K562 (cell line): ENCODE measurements around the gene ODC1. TPM values are rescaled to one million over a fixed set of nuclear protein-coding genes. Genes with fewer than 3 reads are reported as not detected.

ENCODE experiments used
- CBX8 ChIP-seq: fragments of 200-600 bp; sonication (generic); IDR thresholded peaks from 2 replicates; pipeline ENCODE4 v1.6.1; 2012; ENCODE audit warnings: borderline replicate concordance, mixed run types, low read depth, mild to moderate bottlenecking, moderate library complexity, mixed read lengths, low read length, control low read depth, inconsistent platforms; ENCODE audit not compliant: poor library complexity, severe bottlenecking; ENCODE audit errors: extremely low read depth
- EP400 ChIP-seq: fragments of 450-650 bp; IDR thresholded peaks from 2 replicates; pipeline ENCODE4 v1.6.1; 2017; ENCODE audit warnings: antibody characterized with exemption, mild to moderate bottlenecking, moderate library complexity
- FOSL1 ChIP-seq: fragments of 200-800 bp; sonication (Bioruptor generic); conservative IDR thresholded peaks from 2 replicates; pipeline ENCODE4 v1.6.1; 2016; ENCODE audit warnings: missing genetic modification characterization, missing compliant biosample characterization
- NR2C2 ChIP-seq, 2 experiments: fragments of 200-800 bp in 1 of 2; sonication (Bioruptor generic) in 1 of 2; sonication (generic) in 1 of 2; formaldehyde crosslinking in 1 of 2; IDR thresholded peaks; 2 replicates each; pipeline versions ENCODE4 v1.6.1 to v1.8.0; 2016 to 2022; ENCODE audit warnings: mild to moderate bottlenecking in 1 of 2, missing compliant biosample characterization in 1 of 2, missing genetic modification characterization in 1 of 2, missing genetic modification reagents in 1 of 2
- RAD21 ChIP-seq, 2 experiments: fragments of 250-450 bp in 1 of 2; fragments of 450-650 bp in 1 of 2; sonication (Bioruptor Pico) in 1 of 2; formaldehyde crosslinking in 1 of 2; IDR thresholded peaks in 1 of 2; conservative IDR thresholded peaks in 1 of 2; 2 replicates each; pipeline versions ENCODE4 v1.4.0 to v1.8.0; 2020 to 2022; ENCODE audit warnings: mild to moderate bottlenecking in 2 of 2, moderate library complexity in 1 of 2
- SRSF3 ChIP-seq: fragments of 200-400 bp; formaldehyde crosslinking; IDR thresholded peaks from 2 replicates; pipeline ENCODE4 v1.6.1; 2016; ENCODE audit warnings: mild to moderate bottlenecking, low read length, moderate library complexity; ENCODE audit not compliant: insufficient read depth
- TAF9B ChIP-seq: fragments of 450-650 bp; IDR thresholded peaks from 2 replicates; pipeline ENCODE4 v1.6.1; 2018; ENCODE audit warnings: mild to moderate bottlenecking; ENCODE audit not compliant: partially characterized antibody
- ZFP30 ChIP-seq: fragments of 250-450 bp; sonication (Bioruptor Pico); IDR thresholded peaks from 2 replicates; pipeline ENCODE4 v1.8.0; 2022; ENCODE audit warnings: moderate library complexity, mild to moderate bottlenecking, inconsistent platforms, borderline replicate concordance
- ZNF133 ChIP-seq: fragments of 250-450 bp; sonication (Bioruptor Pico); IDR thresholded peaks from 2 replicates; pipeline ENCODE4 v1.4.0; 2020; ENCODE audit warnings: mild to moderate bottlenecking
- ZNF444 ChIP-seq: fragments of 250-450 bp; sonication (Bioruptor Pico); IDR thresholded peaks from 2 replicates; pipeline ENCODE4 v1.4.0; 2020; ENCODE audit warnings: mild to moderate bottlenecking, moderate library complexity
- polyA plus RNA-seq, 8 experiments: library from polyadenylated mRNA; depleted of rRNA in 4 of 8; stranded (reverse) in 5 of 8; unstranded in 3 of 8; fragments of >200 nt; fragmentation: Nextera tagmentation in 2 of 8; fragmentation: Illumina TruSeq in 1 of 8; extraction: Ambion mirVana in 2 of 8; extraction: Trizol in 1 of 8; gene quantifications; 2 replicates each; pipeline versions ENCODE4 v1.2.1 to v1.2.3, GENCODE V29; 2011 to 2014; ENCODE audit warnings: inconsistent platforms in 1 of 8, missing spikeins in 1 of 8
- total RNA-seq, 7 experiments: library from RNA; depleted of rRNA in 6 of 7; stranded (reverse); fragments of >200 nt in 6 of 7; fragmentation: Illumina TruSeq in 2 of 7; extraction: Trizol in 2 of 7; gene quantifications; 2 replicates each; pipeline versions ENCODE4 v1.2.1 to v1.2.3, GENCODE V29; 2011 to 2021; ENCODE audit warnings: low replicate concordance in 1 of 7
- TF ChIP-seq, protein P1 (sequence below): fragments of 250-450 bp; sonication (Bioruptor Pico); IDR thresholded peaks from 2 replicates; pipeline ENCODE4 v1.4.0; 2020; ENCODE audit warnings: mild to moderate bottlenecking, moderate library complexity
- TF ChIP-seq, protein P2 (sequence below): fragments of 450-650 bp; IDR thresholded peaks from 2 replicates; pipeline ENCODE4 v1.6.1; 2016; ENCODE audit warnings: borderline replicate concordance
- TF ChIP-seq, protein P3 (sequence below), 2 experiments: IDR thresholded peaks in 1 of 2; conservative IDR thresholded peaks in 1 of 2; 2 replicates each; pipeline ENCODE4 v1.6.1; 2016; ENCODE audit warnings: low read depth in 2 of 2, mild to moderate bottlenecking in 1 of 2, missing compliant biosample characterization in 1 of 2, missing genetic modification characterization in 1 of 2, moderate library complexity in 1 of 2

The ODC1 gene
- total and polyA plus RNA-seq, 9 of the 15 experiments (the other 6 are each of a cell fraction or from before 2014, with no cell fraction given) = 142 to 563 (median 457) TPM

DNA sequence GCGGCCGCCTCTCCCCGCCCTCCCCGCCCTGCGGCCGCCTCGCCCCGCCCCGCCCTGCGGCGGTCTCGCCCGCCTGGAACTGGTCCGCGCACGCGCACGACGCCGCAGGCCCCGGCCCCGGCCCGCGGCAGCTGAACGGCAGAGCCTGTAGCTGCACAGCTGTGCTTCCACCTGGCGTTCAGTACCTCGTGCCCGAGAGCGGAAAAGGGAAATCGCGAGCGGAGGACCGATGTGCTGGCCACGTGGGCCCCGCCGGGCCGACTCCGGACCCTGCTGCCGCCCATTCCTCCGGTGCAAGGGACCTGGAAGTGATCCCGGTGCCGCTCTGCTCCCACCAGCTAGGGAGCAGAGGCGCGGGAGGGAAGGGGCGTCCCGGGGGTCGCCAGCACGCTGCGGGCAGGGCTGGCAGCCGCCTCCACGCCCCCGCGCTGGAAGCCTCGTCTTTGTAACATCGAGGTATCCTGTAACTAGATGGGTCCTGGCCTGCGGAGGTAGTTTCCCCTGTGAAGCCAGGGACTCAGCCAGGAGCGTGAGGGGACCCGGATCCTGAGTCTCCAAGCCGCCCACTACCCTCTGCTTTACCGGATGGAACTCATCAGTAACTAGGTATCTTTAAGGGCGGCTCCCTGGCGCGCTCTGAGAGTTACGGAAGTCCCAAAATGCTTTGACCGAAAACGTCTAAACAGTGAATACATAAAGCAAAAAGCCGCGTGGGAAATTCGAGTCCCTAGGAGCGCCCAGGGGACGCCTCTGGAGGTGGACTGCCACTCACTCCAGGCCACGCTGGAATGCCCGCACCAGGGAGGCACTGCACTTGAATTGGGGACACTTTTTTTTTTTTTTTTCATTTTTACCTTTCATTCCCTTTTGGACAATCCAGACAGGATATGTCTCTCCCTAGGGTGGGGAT lies 704 bp upstream of the ODC1 start (continued):
- TF ChIP-seq NR2C2 (CRISPR knock-in tag; IDR thresholded peaks at IDR 0.05) = peak; percentile 50; the same call in 1 of the 2 replicates
- TF ChIP-seq NR2C2 (tag; IDR thresholded peaks at IDR 0.05) = peak; percentile 34; the same call in 1 of the 2 replicates
- TF ChIP-seq, protein P1, sequence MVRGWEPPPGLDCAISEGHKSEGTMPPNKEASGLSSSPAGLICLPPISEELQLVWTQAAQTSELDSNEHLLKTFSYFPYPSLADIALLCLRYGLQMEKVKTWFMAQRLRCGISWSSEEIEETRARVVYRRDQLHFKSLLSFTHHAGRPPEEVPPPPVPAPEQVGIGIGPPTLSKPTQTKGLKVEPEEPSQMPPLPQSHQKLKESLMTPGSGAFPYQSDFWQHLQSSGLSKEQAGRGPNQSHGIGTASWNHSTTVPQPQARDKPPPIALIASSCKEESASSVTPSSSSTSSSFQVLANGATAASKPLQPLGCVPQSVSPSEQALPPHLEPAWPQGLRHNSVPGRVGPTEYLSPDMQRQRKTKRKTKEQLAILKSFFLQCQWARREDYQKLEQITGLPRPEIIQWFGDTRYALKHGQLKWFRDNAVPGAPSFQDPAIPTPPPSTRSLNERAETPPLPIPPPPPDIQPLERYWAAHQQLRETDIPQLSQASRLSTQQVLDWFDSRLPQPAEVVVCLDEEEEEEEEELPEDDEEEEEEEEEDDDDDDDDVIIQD (CRISPR knock-in tag) = 0 out of 2 replicates have a peak, but pooled peaks have one; percentile 28
- peak in 1 of 2 experiments; percentile 18; a peak in 3 of 4 replicates for TF ChIP-seq RAD21 (CRISPR knock-in tag; conservative IDR thresholded peaks at IDR 0.05 in 1 of 2, IDR thresholded peaks at IDR 0.05 in 1 of 2)
- TF ChIP-seq ZNF444 = no peak
- peak; percentile 98 for TF ChIP-seq EP400
- no peak for TF ChIP-seq ZFP30 (CRISPR knock-in tag)
- TF ChIP-seq FOSL1 (tag) = 0 out of 2 replicates have a peak, but pooled peaks have one; percentile 40
- TF ChIP-seq, protein P2, sequence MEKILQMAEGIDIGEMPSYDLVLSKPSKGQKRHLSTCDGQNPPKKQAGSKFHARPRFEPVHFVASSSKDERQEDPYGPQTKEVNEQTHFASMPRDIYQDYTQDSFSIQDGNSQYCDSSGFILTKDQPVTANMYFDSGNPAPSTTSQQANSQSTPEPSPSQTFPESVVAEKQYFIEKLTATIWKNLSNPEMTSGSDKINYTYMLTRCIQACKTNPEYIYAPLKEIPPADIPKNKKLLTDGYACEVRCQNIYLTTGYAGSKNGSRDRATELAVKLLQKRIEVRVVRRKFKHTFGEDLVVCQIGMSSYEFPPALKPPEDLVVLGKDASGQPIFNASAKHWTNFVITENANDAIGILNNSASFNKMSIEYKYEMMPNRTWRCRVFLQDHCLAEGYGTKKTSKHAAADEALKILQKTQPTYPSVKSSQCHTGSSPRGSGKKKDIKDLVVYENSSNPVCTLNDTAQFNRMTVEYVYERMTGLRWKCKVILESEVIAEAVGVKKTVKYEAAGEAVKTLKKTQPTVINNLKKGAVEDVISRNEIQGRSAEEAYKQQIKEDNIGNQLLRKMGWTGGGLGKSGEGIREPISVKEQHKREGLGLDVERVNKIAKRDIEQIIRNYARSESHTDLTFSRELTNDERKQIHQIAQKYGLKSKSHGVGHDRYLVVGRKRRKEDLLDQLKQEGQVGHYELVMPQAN = peak; percentile 93
- peak; percentile 93 for TF ChIP-seq TAF9B
- TF ChIP-seq ZNF133 = no peak
- TF ChIP-seq, protein P3, sequence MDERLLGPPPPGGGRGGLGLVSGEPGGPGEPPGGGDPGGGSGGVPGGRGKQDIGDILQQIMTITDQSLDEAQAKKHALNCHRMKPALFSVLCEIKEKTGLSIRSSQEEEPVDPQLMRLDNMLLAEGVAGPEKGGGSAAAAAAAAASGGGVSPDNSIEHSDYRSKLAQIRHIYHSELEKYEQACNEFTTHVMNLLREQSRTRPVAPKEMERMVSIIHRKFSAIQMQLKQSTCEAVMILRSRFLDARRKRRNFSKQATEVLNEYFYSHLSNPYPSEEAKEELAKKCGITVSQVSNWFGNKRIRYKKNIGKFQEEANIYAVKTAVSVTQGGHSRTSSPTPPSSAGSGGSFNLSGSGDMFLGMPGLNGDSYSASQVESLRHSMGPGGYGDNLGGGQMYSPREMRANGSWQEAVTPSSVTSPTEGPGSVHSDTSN (CRISPR knock-in tag; IDR thresholded peaks at IDR 0.05; ENCODE audit: low read depth) = no peak
- TF ChIP-seq, protein P3 (tag; conservative IDR thresholded peaks at IDR 0.05; ENCODE audit: low read depth) = no peak
- no peak for TF ChIP-seq CBX8
- no peak for TF ChIP-seq SRSF3
